OCI-LY7 (cell line): Measurements from ENCODE around the gene MTHFD1L. TPM values are rescaled to one million over a fixed set of nuclear protein-coding genes. Genes with fewer than 3 reads are reported as not detected.

Source experiments
- BruUV-seq: library from RNA; stranded (reverse); fragments of 400-500 nt; replicated peaks from 2 replicates; lab custom pipeline; 2021; lab: Mats Ljungman, UMichigan
- CTCF ChIA-PET: fragments of 300-600 bp; sonication (Branson Sonifier 250); formaldehyde crosslinking; loops from one replicate; lab custom pipeline; 2022; ENCODE audit warnings: antibody characterized with exemption; ENCODE audit not compliant: unreplicated experiment; lab: Charles Lee
- POLR2A ChIA-PET: fragments of 300-600 bp; sonication (Branson Sonifier 250); formaldehyde crosslinking; loops from one replicate; lab custom pipeline; 2022; ENCODE audit warnings: antibody characterized with exemption; lab: Charles Lee
- DNase-seq: peaks from one replicate; pipeline ENCODE4 v3.0.0-alpha.2; 2015; ENCODE audit warnings: low spot score
- H2AFZ ChIP-seq: fragments of 200-600 bp; sonication (generic), shearing (Covaris generic); 2 replicates; pipeline ENCODE4 v1.6.1; 2014; ENCODE audit warnings: mild to moderate bottlenecking, antibody characterized with exemption, low read length, moderate library complexity
- H3K27ac ChIP-seq: fragments of 200-600 bp; sonication (generic); 2 replicates; pipeline ENCODE4 v1.5.1; 2014; ENCODE audit warnings: mixed run types, low read depth, mild to moderate bottlenecking, moderate library complexity, low read length, inconsistent platforms; ENCODE audit not compliant: poor library complexity, severe bottlenecking
- H3K36me3 ChIP-seq: fragments of 200-600 bp; sonication (generic); 2 replicates; pipeline ENCODE4 v1.6.1; 2014; ENCODE audit warnings: mild to moderate bottlenecking, antibody characterized with exemption, low read length, moderate library complexity, mixed read lengths; ENCODE audit not compliant: insufficient read depth
- H3K4me1 ChIP-seq: fragments of 200-600 bp; sonication (generic); 2 replicates; pipeline ENCODE4 v1.5.1; 2014; ENCODE audit warnings: mild to moderate bottlenecking, low read length; ENCODE audit not compliant: insufficient read depth, poor library complexity, severe bottlenecking
- H3K4me2 ChIP-seq: fragments of 200-600 bp; sonication (generic); 2 replicates; pipeline ENCODE4 v1.6.1; 2014; ENCODE audit warnings: mild to moderate bottlenecking, low read length
- H3K4me3 ChIP-seq: fragments of 200-600 bp; sonication (generic); 2 replicates; pipeline ENCODE4 v1.5.1; 2014; ENCODE audit warnings: mild to moderate bottlenecking, low read depth, low read length; ENCODE audit not compliant: poor library complexity, severe bottlenecking
- H3K79me2 ChIP-seq: fragments of 200-600 bp; sonication (generic); 2 replicates; pipeline ENCODE4 v1.6.1; 2016; ENCODE audit warnings: low read depth, mild to moderate bottlenecking, low read length, moderate library complexity, mixed read lengths; ENCODE audit not compliant: insufficient read depth
- H3K9me2 ChIP-seq: fragments of 200-600 bp; sonication (generic); 2 replicates; pipeline ENCODE4 v1.6.1; 2016; ENCODE audit warnings: mild to moderate bottlenecking, low read length, mixed read lengths; ENCODE audit not compliant: insufficient read depth
- H3K9me3 ChIP-seq: fragments of 200-600 bp; sonication (generic); 2 replicates; pipeline ENCODE4 v1.6.1; 2014; ENCODE audit warnings: mild to moderate bottlenecking, mixed run types, low read length, mixed read lengths
- H4K20me1 ChIP-seq: fragments of 200-600 bp; sonication (generic); 2 replicates; pipeline ENCODE4 v1.6.1; 2014; ENCODE audit warnings: mild to moderate bottlenecking, antibody characterized with exemption, low read length, moderate library complexity, mixed read lengths; ENCODE audit not compliant: insufficient read depth
- CTCF ChIP-seq: fragments of 200-600 bp; sonication (generic); conservative IDR thresholded peaks from 2 replicates; pipeline ENCODE4 v1.5.1; 2014; ENCODE audit warnings: mild to moderate bottlenecking, antibody characterized with exemption, low read length, moderate library complexity, mixed read lengths
- EZH2phosphoT487 ChIP-seq: fragments of 200-600 bp; sonication (generic); IDR thresholded peaks from 2 replicates; pipeline ENCODE4 v1.6.1; 2018; ENCODE audit warnings: low read depth, borderline replicate concordance, mild to moderate bottlenecking, mixed run types, antibody characterized with exemption, low read length, moderate library complexity, mixed read lengths
- intact Hi-C: fragments of 100-400 bp; cut with micrococcal nuclease; formaldehyde crosslinking; loops from one replicate; pipeline ENCODE4 v1.10.0; 2022; ENCODE audit not compliant: unreplicated experiment
- total RNA-seq, 2 experiments: library from RNA; depleted of rRNA in 1 of 2; stranded (reverse); fragments of >200 nt in 1 of 2; shearing (Covaris generic) in 1 of 2; gene quantifications; 2 replicates each; pipeline ENCODE4 v1.2.3, GENCODE V29; 2014 to 2022

MTHFD1L gene
- total RNA-seq, 2 experiments from 2014 or later, result 68.4 to 144 TPM

GRCh38 chr6:151025076-151025475 is 159.6 kb downstream of the MTHFD1L start:
- CTCF ChIA-PET, result interaction anchor here (0.6 kb wide), 1 partner anchor 16 kb away, joined by 3 read pairs; no protein-coding TSS in a partner anchor
- no peaks in the 10 kb centered on the region for H3K9me2 ChIP-seq
- POLR2A ChIA-PET, result interaction anchor here (1.6 kb wide), 1 partner anchor 13 kb away, joined by 4 read pairs; no protein-coding TSS in a partner anchor
- H3K79me2 ChIP-seq, result no peaks in the 10 kb centered on the region
- H3K4me1 ChIP-seq, result no peaks in the 10 kb centered on the region
- no peak overlapping the region for H3K4me3 ChIP-seq
- TF ChIP-seq EZH2phosphoT487 (no peak), CTCF (no peak)
- no peak for DNase-seq
- no peaks in the 10 kb centered on the region for H4K20me1 ChIP-seq
- BruUV-seq, result no TSS peak
- peaks cover 84% of the 10 kb centered on the region for H3K36me3 ChIP-seq
- no peak overlapping the region for H3K4me2 ChIP-seq
- H3K9me3 ChIP-seq, result no peaks in the 10 kb centered on the region
- intact Hi-C loops, result no loop called here
- H3K27ac ChIP-seq, result no peak overlapping the region
- H2AFZ ChIP-seq, result no peak overlapping the region

GRCh38 chr6:151026041-151026663 is 160.7 kb downstream of the MTHFD1L start:
- ChIA-PET POLR2A (interaction anchor here (0.6 to 1.6 kb wide), 4 partner anchors 14 to 770 kb away, joined by 3 to 6 read pairs (median 4); no protein-coding TSS in a partner anchor), CTCF (interaction anchor here (0.7 kb wide), 1 partner anchor 12 kb away, joined by 4 read pairs; no protein-coding TSS in a partner anchor)
- no peak overlapping the region for H3K4me3 ChIP-seq
- no peaks in the 10 kb centered on the region for H3K79me2 ChIP-seq
- no peaks in the 10 kb centered on the region for H4K20me1 ChIP-seq
- no peak for DNase-seq
- peaks cover 84% of the 10 kb centered on the region for H3K36me3 ChIP-seq
- no peak overlapping the region for H2AFZ ChIP-seq
- no peak overlapping the region for H3K27ac ChIP-seq
- no peaks in the 10 kb centered on the region for H3K9me3 ChIP-seq
- BruUV-seq, result no TSS peak
- TF ChIP-seq CTCF, result no peak
- no peak for TF ChIP-seq EZH2phosphoT487
- intact Hi-C loops, result no loop called here
- H3K4me2 ChIP-seq, result no peak overlapping the region
- H3K9me2 ChIP-seq, result no peaks in the 10 kb centered on the region
- H3K4me1 ChIP-seq, result no peaks in the 10 kb centered on the region

- TF ChIP-seq EZH2phosphoT487, result no peak
- no peak for TF ChIP-seq CTCF
- no peak for DNase-seq
Observed at GRCh38 chr6:151027295-151027747, 161.8 kb downstream of the MTHFD1L start.

More at GRCh38 chr6:151027295-151027747, 161.8 kb downstream of the MTHFD1L start:
- no peaks in the 10 kb centered on the region for H4K20me1 ChIP-seq
- H3K27ac ChIP-seq, result no peak overlapping the region
- ChIA-PET POLR2A (interaction anchor here (0.8 kb wide), 1 partner anchor 138 kb away, joined by 3 read pairs; no protein-coding TSS in a partner anchor), CTCF (no interaction called here)
- H3K9me2 ChIP-seq, result no peaks in the 10 kb centered on the region
- no TSS peak for BruUV-seq
- intact Hi-C loops, result no loop called here
- H3K4me3 ChIP-seq, result no peak overlapping the region
- H3K36me3 ChIP-seq, result peaks cover 81% of the 10 kb centered on the region
- no peak overlapping the region for H3K4me2 ChIP-seq
- no peak overlapping the region for H2AFZ ChIP-seq
- no peaks in the 10 kb centered on the region for H3K9me3 ChIP-seq
- H3K79me2 ChIP-seq, result no peaks in the 10 kb centered on the region
- H3K4me1 ChIP-seq, result no peaks in the 10 kb centered on the region
